ENCODE data around the gene GALNTL6.

Gene GALNTL6

DNA sequence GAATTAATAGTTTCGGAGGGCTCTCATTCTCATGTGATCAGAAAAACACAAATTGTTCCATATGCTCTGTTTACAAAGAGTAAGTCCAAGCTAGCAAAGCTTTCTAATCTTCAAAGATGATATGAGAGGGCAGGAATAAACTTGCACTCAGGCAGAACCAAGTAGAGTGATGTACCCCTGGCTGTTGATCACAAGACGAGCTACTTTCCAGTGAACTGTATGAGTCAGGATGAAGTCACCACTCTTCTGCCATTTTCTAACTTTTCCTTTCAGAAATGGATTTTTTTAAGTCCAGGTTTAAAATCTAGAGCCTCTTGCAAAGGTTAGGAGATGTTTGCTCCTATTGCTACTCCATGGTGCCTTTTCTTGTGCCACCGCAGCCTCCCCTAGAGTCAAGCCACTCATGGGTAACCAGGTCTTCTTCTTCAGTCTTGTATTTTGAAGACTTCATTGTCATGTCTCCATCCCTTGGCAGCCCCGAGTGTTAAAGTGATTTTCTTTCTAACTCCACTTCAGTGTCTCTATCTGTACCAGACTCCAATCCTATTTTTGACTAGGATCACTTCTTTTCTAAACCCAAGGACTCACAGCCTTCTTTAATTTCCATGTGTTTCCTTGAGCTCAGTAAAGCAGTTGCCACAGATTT is 1183.5 kb downstream of the GALNTL6 start:
- FAIRE-seq: no peak
- TF ChIP-seq, protein P1, sequence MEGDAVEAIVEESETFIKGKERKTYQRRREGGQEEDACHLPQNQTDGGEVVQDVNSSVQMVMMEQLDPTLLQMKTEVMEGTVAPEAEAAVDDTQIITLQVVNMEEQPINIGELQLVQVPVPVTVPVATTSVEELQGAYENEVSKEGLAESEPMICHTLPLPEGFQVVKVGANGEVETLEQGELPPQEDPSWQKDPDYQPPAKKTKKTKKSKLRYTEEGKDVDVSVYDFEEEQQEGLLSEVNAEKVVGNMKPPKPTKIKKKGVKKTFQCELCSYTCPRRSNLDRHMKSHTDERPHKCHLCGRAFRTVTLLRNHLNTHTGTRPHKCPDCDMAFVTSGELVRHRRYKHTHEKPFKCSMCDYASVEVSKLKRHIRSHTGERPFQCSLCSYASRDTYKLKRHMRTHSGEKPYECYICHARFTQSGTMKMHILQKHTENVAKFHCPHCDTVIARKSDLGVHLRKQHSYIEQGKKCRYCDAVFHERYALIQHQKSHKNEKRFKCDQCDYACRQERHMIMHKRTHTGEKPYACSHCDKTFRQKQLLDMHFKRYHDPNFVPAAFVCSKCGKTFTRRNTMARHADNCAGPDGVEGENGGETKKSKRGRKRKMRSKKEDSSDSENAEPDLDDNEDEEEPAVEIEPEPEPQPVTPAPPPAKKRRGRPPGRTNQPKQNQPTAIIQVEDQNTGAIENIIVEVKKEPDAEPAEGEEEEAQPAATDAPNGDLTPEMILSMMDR (IDR thresholded peaks at IDR 0.05; ENCODE audit: insufficient read depth, missing control alignments): no peak
- DNase-seq (ENCODE audit: insufficient read length, low spot score): no peak

DNA sequence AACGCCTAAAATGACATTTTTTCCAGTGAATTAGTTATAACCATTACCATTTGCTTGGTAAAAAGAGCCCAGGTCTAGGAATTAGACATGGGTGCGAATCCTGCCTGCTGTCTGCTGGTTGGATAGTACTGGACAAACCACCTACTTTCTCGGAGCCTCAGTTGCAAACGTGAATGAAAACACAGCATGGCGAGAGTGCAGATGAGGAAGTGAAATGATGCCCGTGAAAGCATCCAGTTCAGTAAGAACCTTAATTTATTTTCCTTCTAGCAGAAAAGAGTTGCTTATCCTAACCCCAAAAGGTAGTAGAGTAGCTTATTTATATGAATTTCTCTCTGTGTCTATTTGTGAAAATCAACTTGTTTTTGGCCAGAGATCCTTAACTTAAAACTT is 1184.0 kb downstream of the GALNTL6 start:
- no peak for FAIRE-seq
- DNase-seq (ENCODE audit: insufficient read length, low spot score): no peak
- TF ChIP-seq, protein P1 (IDR thresholded peaks at IDR 0.05; ENCODE audit: insufficient read depth, missing control alignments): no peak

DNA sequence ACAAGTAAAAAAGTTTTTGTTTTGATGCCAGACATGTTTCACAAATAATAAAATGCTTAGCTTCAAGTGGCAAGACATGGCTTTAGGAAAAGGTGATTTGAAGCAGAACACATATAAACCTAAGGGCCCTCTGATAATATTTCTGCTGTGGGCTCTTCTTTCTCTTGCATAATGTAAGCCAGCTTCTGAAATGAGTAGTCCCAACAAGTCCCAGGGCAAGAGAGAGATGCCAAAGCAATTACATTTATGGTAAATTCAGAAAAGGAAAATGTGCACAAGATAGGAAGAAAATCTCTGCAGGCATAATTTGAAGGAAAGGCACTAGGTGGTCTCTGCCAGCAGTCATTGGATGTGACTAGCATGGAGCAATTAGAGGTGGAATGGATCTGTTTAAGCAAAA is 1184.7 kb downstream of the GALNTL6 start:
- no peak for DNase-seq (ENCODE audit: insufficient read length, low spot score)
- no peak for FAIRE-seq

DNA sequence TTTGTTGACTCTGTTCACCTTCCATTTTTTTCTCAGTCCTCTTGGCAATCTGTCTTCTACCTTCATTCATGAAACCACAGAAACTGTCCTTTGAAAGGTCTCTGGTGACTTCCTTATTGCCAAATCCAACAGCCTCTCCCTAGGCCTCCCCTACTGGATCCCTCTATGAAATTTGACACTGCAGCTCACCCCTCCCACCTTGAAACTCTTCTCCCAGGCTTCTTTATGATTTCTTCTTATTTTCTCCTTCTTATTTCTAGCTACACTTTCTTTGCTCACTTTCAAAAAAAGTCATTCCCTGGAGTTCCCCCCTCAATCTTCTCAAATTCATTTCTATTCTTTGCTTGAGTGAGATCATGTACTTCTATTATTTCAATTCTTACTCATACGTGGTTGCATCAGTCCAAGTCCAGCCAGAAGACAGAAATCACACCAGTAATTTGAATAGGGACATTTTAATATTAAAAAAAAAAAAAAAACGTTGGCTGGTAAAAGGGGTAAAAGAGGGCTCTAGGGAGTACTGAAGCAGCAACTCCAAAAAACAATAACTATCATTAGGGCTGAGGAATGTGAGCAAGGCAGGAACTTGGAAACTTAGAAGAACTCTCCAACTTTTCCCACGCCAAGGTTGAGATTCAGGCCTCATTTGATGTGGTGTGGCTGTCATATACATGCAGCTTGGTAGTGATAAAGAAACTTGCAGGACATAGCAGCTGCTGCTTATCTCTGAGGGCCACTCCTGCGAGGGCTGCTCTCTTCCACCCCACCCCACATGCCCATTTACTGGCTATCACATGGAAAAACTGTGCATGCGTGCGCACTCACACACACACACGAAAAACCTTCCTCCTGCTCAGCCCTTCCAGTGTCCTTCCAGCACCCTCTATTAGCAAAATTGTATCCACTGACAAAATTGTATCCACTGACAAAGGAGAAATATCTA is 1185.6 kb downstream of the GALNTL6 start:
- TF ChIP-seq, protein P1 (IDR thresholded peaks at IDR 0.05; ENCODE audit: insufficient read depth, missing control alignments): no peak
- DNase-seq (ENCODE audit: insufficient read length, low spot score): no peak
- no peak for FAIRE-seq

More for the DNA sequence above, 1184.7 kb downstream of the GALNTL6 start:
- TF ChIP-seq, protein P1 (IDR thresholded peaks at IDR 0.05; ENCODE audit: insufficient read depth, missing control alignments): no peak

DNA sequence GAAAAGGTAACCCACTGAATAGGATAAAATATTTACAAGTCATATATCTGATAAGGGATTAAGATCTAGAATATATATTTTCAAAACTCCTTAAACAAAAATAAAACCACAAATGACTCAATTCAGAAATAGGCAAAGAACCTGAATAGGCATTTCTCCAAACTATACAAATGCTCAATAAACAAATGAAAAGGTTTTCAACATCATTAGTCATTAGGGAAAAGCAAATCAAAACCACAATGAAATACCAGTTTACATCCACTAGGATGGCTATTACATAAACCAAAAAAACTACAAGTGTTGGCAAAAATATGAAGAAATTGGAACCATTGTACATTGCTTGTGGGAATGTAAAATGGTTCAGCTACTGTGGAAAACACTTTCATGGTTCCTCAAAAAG is 1188.4 kb downstream of the GALNTL6 start:
- no peak for DNase-seq (ENCODE audit: insufficient read length, low spot score)
- FAIRE-seq: no peak
- TF ChIP-seq, protein P1 (IDR thresholded peaks at IDR 0.05; ENCODE audit: insufficient read depth, missing control alignments): no peak

DNA sequence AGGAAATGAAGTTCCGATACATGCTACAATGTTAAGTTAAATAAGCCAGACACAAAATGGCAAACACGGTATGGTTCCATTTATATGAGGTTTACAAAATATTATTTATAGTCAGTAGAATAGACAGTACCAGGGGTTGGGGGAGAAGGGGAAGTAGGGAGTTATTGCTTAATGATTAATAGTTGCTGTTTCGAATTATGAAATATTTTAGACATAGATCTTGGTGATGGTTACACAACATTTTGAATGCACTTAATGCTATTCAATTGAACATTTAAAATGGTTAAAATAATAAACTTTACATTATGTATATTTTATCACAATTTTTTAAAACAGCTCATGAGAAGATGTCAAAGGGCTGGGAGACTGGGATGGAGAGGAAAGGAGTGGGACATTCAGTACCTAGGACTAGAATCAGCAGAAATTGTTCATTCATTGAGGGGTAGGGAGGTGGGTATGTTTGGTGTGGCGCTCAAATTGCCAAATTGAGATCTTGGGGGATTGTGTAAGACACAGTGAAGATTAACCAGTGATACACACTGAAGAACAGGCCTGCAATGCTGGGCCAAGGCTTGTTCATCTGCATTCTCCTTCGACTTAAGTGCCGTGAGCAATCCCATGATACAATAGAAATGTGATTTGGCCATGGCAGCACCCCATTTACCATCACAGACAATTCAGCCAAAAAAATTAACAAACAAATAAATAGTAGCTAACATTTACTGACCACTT is 1189.8 kb downstream of the GALNTL6 start:
- FAIRE-seq: no peak
- no peak for DNase-seq (ENCODE audit: insufficient read length, low spot score)

More for the DNA sequence above, 1189.8 kb downstream of the GALNTL6 start:
- TF ChIP-seq, protein P1 (IDR thresholded peaks at IDR 0.05; ENCODE audit: insufficient read depth, missing control alignments): no peak

All from D721Med (cell line).